ENCODE measurements around the gene WDR49. TPM values are rescaled to one million over a fixed set of nuclear protein-coding genes. Genes with fewer than 3 reads are reported as not detected.

The WDR49 gene
- total RNA-seq, 3 donors from 2014 or later: 0.15 to 0.16 TPM; not detected in 1

DNA sequence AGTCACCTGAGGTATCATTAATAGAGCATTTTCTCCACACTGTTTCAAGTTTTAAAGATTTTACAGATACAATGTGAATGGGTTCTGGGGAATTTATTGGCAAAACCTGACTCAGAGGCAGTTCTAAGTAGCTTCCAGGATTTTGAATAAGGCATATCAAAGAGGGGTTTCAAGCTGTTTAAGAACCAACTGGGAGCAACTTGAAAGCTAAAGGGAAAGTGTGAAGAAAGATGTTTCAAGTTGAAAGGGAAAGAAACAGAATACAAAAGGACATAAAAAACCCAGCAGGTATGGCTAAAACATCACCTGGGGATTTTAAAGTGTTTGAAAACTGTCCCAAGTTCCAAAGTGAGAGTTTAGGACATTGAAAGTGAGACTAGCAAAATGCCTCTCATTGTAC lies 162.1 kb downstream of the WDR49 start:
- peaks cover 2% of the 10 kb centered on the region for H3K27me3 Mint-ChIP-seq (ENCODE audit: low read depth)
- H3K36me3 Mint-ChIP-seq (ENCODE audit: insufficient read depth): no peaks in the 10 kb centered on the region
- no peaks in the 10 kb centered on the region for H3K9me3 Mint-ChIP-seq
- H3K4me1 Mint-ChIP-seq (ENCODE audit: low read depth): no peaks in the 10 kb centered on the region
- DNase-seq (no peak), ATAC-seq (no peak)
- no peak overlapping the region for H3K4me3 Mint-ChIP-seq

DNA sequence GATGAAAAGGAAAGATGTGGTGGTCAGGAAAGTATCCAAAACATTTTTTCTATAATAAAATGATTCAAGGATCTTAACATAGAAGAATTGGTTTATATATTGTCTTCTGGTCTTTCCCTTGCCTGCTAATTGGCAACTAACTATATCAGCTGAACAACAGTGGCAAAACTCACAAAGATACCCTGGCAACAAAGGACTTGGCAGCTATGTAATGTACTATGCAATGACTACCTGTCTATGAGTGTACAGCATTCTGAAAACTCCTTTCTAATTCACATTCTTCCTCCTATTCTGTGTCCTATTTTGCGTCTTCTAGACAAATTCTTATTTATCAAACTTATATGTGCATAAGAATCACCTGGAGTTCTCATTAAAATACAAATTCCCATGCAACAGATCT lies 164.2 kb downstream of the WDR49 start:
- Mint-ChIP-seq H3K36me3 (ENCODE audit: insufficient read depth) (no peaks in the 10 kb centered on the region), H3K4me1 (ENCODE audit: low read depth) (no peaks in the 10 kb centered on the region), H3K9me3 (no peaks in the 10 kb centered on the region), H3K4me3 (no peak overlapping the region), H3K27me3 (ENCODE audit: low read depth) (peaks cover 2% of the 10 kb centered on the region)
- no peak for DNase-seq
- no peak for ATAC-seq

- Mint-ChIP-seq H3K36me3 (ENCODE audit: insufficient read depth) (no peaks in the 10 kb centered on the region), H3K4me1 (ENCODE audit: low read depth) (no peaks in the 10 kb centered on the region), H3K9me3 (no peaks in the 10 kb centered on the region), H3K4me3 (no peak overlapping the region), H3K27me3 (ENCODE audit: low read depth) (no peaks in the 10 kb centered on the region)
- no peak for ATAC-seq
- DNase-seq: no peak
Observed at GRCh38 chr3:167487556-167487955, 166.2 kb downstream of the WDR49 start.

- no peaks in the 10 kb centered on the region for H3K36me3 Mint-ChIP-seq (ENCODE audit: insufficient read depth)
- H3K9me3 Mint-ChIP-seq: no peaks in the 10 kb centered on the region
- ATAC-seq (no peak), DNase-seq (no peak)
- H3K4me1 Mint-ChIP-seq (ENCODE audit: low read depth): no peaks in the 10 kb centered on the region
- H3K27me3 Mint-ChIP-seq (ENCODE audit: low read depth): no peaks in the 10 kb centered on the region
- no peak overlapping the region for H3K4me3 Mint-ChIP-seq
Observed at GRCh38 chr3:167484551-167484950, 169.2 kb downstream of the WDR49 start.

DNA sequence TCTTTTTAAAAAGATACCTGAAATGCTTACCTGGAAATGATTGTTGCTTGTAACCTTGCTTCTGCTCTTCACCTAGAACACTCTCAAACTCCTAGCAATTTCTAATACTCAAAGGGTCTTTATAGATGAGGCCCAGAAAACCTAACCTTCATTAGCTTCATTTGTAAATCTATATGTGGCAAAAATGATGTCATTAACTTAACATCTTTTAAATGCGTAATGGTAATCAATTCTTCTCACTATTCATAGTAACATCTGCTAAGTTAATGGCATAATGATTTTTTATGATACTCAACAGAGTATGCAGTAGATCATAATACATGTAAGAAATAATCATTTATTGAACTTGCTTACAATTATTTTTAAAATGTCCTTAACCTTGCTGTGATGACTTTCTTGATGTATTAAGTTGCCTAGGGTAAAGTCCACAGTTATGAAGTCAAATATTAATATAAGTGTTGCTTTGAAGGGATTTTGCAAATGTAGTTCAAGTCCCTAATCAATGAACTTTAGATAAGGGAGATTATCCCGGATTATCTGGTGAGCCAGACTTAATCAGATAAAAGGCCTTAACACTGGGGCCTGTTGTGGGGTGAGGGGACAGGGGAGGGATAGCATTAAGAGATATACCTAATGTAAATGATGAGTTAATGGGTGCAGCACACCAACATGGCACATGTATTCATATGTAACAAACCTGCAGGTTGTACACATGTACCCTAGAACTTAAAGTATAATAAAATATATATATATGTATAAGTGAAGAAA lies 169.8 kb downstream of the WDR49 start:
- H3K36me3 Mint-ChIP-seq (ENCODE audit: insufficient read depth): no peaks in the 10 kb centered on the region
- H3K27me3 Mint-ChIP-seq (ENCODE audit: low read depth): no peaks in the 10 kb centered on the region
- no peaks in the 10 kb centered on the region for H3K9me3 Mint-ChIP-seq
- ATAC-seq (no peak), DNase-seq (no peak)
- no peaks in the 10 kb centered on the region for H3K4me1 Mint-ChIP-seq (ENCODE audit: low read depth)
- no peak overlapping the region for H3K4me3 Mint-ChIP-seq

GRCh38 chr3:167481164-167481563 lies 172.6 kb downstream of the WDR49 start:
- H3K36me3 Mint-ChIP-seq (ENCODE audit: insufficient read depth): no peaks in the 10 kb centered on the region
- H3K9me3 Mint-ChIP-seq: no peaks in the 10 kb centered on the region
- DNase-seq (no peak), ATAC-seq (no peak)
- no peaks in the 10 kb centered on the region for H3K4me1 Mint-ChIP-seq (ENCODE audit: low read depth)
- H3K4me3 Mint-ChIP-seq: no peak overlapping the region
- H3K27me3 Mint-ChIP-seq (ENCODE audit: low read depth): no peaks in the 10 kb centered on the region

GRCh38 chr3:167480748-167481147 lies 173.0 kb downstream of the WDR49 start:
- H3K4me1 Mint-ChIP-seq (ENCODE audit: low read depth): no peaks in the 10 kb centered on the region
- ATAC-seq: no peak
- H3K9me3 Mint-ChIP-seq: no peaks in the 10 kb centered on the region
- no peak for DNase-seq
- H3K36me3 Mint-ChIP-seq (ENCODE audit: insufficient read depth): no peaks in the 10 kb centered on the region
- H3K4me3 Mint-ChIP-seq: no peak overlapping the region
- H3K27me3 Mint-ChIP-seq (ENCODE audit: low read depth): no peaks in the 10 kb centered on the region

DNA sequence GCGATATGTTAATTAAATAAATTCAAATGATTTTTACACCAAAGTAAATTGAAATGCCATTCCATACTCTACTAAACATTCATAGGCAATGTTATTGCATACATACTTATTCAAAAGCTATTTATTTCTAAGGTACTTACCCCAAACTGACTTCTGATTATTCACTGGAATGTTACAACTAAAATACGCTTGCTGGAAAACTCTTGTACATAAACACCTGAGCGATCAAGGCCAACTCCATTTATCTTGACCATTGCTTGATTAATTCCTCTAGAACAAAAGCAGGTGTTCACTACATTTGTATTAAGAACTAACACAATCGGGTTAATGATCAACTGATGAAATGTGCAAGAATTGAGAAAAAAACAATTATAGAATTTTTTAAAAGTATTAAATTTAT lies 179.9 kb downstream of the WDR49 start, which contains the start of gene SERPINI2:
TSS of gene SERPINI2 (minus strand) at position 180 of the 400 bp plus-strand sequence. CDS start 2,208 bp downstream, outside the sequence.
- Mint-ChIP-seq H3K36me3 (ENCODE audit: insufficient read depth) (no peaks in the 10 kb centered on the region), H3K27me3 (ENCODE audit: low read depth) (no peaks in the 10 kb centered on the region), H3K4me3 (no peak within 1 kb of the TSS), H3K9me3 (no peaks in the 10 kb centered on the region), H3K4me1 (ENCODE audit: low read depth) (no peaks in the 10 kb centered on the region)
- DNase-seq: no peak
- ATAC-seq: no peak

- H3K9me3 Mint-ChIP-seq: no peaks in the 10 kb centered on the region
- H3K27me3 Mint-ChIP-seq (ENCODE audit: low read depth): no peaks in the 10 kb centered on the region
Observed at GRCh38 chr3:167469381-167469780, 184.4 kb downstream of the WDR49 start.

GRCh38 chr3:167467848-167468611 lies 185.7 kb downstream of the WDR49 start:
- H3K27me3 Mint-ChIP-seq (ENCODE audit: low read depth): no peaks in the 10 kb centered on the region
- DNase-seq: no peak
- H3K4me1 Mint-ChIP-seq (ENCODE audit: low read depth): no peaks in the 10 kb centered on the region
- no peaks in the 10 kb centered on the region for H3K9me3 Mint-ChIP-seq
- H3K36me3 Mint-ChIP-seq (ENCODE audit: insufficient read depth): no peaks in the 10 kb centered on the region
- no peak overlapping the region for H3K4me3 Mint-ChIP-seq
- no peak for ATAC-seq

More at GRCh38 chr3:167469381-167469780, 184.4 kb downstream of the WDR49 start:
- no peaks in the 10 kb centered on the region for H3K4me1 Mint-ChIP-seq (ENCODE audit: low read depth)
- no peak overlapping the region for H3K4me3 Mint-ChIP-seq
- ATAC-seq: no peak
- H3K36me3 Mint-ChIP-seq (ENCODE audit: insufficient read depth): no peaks in the 10 kb centered on the region
- DNase-seq: no peak

GRCh38 chr3:167466966-167467365 lies 186.8 kb downstream of the WDR49 start:
- DNase-seq: no peak
- H3K27me3 Mint-ChIP-seq (ENCODE audit: low read depth): no peaks in the 10 kb centered on the region
- ATAC-seq: no peak
- no peaks in the 10 kb centered on the region for H3K36me3 Mint-ChIP-seq (ENCODE audit: insufficient read depth)
- H3K4me3 Mint-ChIP-seq: no peak overlapping the region
- H3K9me3 Mint-ChIP-seq: no peaks in the 10 kb centered on the region
- no peaks in the 10 kb centered on the region for H3K4me1 Mint-ChIP-seq (ENCODE audit: low read depth)

DNA sequence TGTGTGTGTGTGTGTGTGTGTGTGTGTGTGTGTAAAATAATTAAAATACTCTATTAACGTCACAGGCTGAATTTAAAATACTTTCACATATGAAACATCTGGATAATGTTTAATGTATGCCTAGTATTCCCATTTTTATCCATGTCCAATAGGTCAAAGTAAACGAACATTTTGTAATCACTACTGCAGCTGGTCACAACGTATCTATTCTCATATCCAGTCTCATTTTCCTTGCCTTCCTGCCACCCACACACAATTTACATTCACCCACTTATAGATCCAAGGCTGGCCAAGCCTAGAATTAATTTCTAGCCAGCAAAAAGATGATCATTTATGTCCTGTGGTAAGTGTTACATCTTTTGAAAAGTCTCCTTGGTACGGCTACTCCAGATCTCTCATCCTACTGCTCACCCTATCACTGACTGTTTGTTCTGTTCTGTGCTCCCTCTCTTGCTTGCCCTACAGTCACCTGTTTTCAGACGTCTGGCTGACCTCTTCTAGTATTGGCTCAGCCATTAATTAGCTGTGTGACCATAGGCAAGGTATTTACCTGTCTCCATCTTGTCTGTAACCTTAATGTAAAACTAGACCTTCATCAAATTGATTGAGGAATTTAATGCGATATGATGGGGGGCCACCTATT lies 197.5 kb downstream of the WDR49 start:
- H3K27me3 Mint-ChIP-seq (ENCODE audit: low read depth): no peaks in the 10 kb centered on the region
- no peaks in the 10 kb centered on the region for H3K36me3 Mint-ChIP-seq (ENCODE audit: insufficient read depth)

GRCh38 chr3:167453815-167454214 lies 199.9 kb downstream of the WDR49 start:
- Mint-ChIP-seq H3K36me3 (ENCODE audit: insufficient read depth) (no peaks in the 10 kb centered on the region), H3K4me3 (no peak overlapping the region), H3K27me3 (ENCODE audit: low read depth) (no peaks in the 10 kb centered on the region), H3K4me1 (ENCODE audit: low read depth) (no peaks in the 10 kb centered on the region), H3K9me3 (no peaks in the 10 kb centered on the region)
- no peak for DNase-seq
- ATAC-seq: no peak

More for the DNA sequence above, 197.5 kb downstream of the WDR49 start:
- Mint-ChIP-seq H3K9me3 (no peaks in the 10 kb centered on the region), H3K4me1 (ENCODE audit: low read depth) (no peaks in the 10 kb centered on the region), H3K4me3 (no peak overlapping the region)
- DNase-seq (no peak), ATAC-seq (no peak)

DNA sequence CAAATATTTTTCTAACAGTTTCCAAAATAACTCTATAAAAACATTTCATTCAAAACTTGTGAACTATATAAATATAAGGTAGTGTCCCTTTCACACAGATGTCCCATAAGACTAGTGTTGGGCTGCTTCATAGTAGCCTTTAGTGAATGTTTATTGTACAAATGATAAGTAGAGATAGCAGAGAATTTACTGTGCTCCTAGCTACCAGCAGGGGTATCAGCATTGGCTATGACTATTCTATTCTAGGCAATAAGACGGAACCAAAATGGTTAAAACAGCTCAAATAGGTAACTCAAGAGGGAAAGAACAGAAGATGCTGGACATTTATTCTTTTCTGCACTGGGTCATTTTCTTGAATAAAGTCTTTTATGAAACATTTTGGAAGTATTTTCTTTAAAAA lies 202.5 kb downstream of the WDR49 start:
- no peak for ATAC-seq
- no peak for DNase-seq
- no peaks in the 10 kb centered on the region for H3K36me3 Mint-ChIP-seq (ENCODE audit: insufficient read depth)
- no peaks in the 10 kb centered on the region for H3K4me1 Mint-ChIP-seq (ENCODE audit: low read depth)
- no peaks in the 10 kb centered on the region for H3K27me3 Mint-ChIP-seq (ENCODE audit: low read depth)
- H3K9me3 Mint-ChIP-seq: no peaks in the 10 kb centered on the region
- no peak overlapping the region for H3K4me3 Mint-ChIP-seq

All from activated T-cell treated with anti-CD3 and anti-CD28 coated beads, Interleukin-2, amount 50 U/mL, for 4 hours (primary cell).